HG03439 (cell line): ENCODE data around the gene GUCY1A2.
"Not testable (repeated sequence)": the region's sequence is repeated elsewhere in the genome, so short reads cannot be mapped to it uniquely, and the experiment has no call there.

Experiments used
- ATAC-seq: cut with Tn5 transposase; IDR thresholded peaks from one replicate; pipeline ENCODE4 v1.9.1; 2021; ENCODE audit warnings: mild to moderate bottlenecking, moderate library complexity; ENCODE audit not compliant: unreplicated experiment

The GUCY1A2 gene

GRCh38 chr11:106957030-106957482, 61.2 kb downstream of the GUCY1A2 start:
- no peak for ATAC-seq

- no peak for ATAC-seq
Observed at GRCh38 chr11:106950067-106950491, 68.2 kb downstream of the GUCY1A2 start.

GRCh38 chr11:106943089-106943488, 75.2 kb downstream of the GUCY1A2 start:
- ATAC-seq = no peak

- no peak for ATAC-seq
Observed at GRCh38 chr11:106939157-106939556, 79.1 kb downstream of the GUCY1A2 start.

- no peak for ATAC-seq
Observed at GRCh38 chr11:106937111-106937510, 81.2 kb downstream of the GUCY1A2 start.

- ATAC-seq = no peak
Observed at GRCh38 chr11:106925245-106925644, 93.0 kb downstream of the GUCY1A2 start.

- no peak for ATAC-seq
Observed at GRCh38 chr11:106920899-106921509, 97.3 kb downstream of the GUCY1A2 start.

GRCh38 chr11:106917973-106918372, 100.3 kb downstream of the GUCY1A2 start:
- peak; percentile 84 for ATAC-seq

- ATAC-seq = no peak
Observed at GRCh38 chr11:106914409-106914808, 103.9 kb downstream of the GUCY1A2 start.

- ATAC-seq = no peak
Observed at GRCh38 chr11:106913141-106913540, 105.1 kb downstream of the GUCY1A2 start.

- no peak for ATAC-seq
Observed at GRCh38 chr11:106904826-106905225, 113.5 kb downstream of the GUCY1A2 start.

- no peak for ATAC-seq
Observed at GRCh38 chr11:106889718-106890117, 128.6 kb downstream of the GUCY1A2 start.

GRCh38 chr11:106888386-106888785, 129.9 kb downstream of the GUCY1A2 start:
- no peak for ATAC-seq

- not testable (repeated sequence) for ATAC-seq
Observed at GRCh38 chr11:106883693-106884092, 134.6 kb downstream of the GUCY1A2 start.

GRCh38 chr11:106879832-106880546, 138.3 kb downstream of the GUCY1A2 start:
- ATAC-seq = no peak

GRCh38 chr11:106879029-106879428, 139.2 kb downstream of the GUCY1A2 start:
- ATAC-seq = no peak

GRCh38 chr11:106875013-106875412, 143.3 kb downstream of the GUCY1A2 start:
- no peak for ATAC-seq

- ATAC-seq = no peak
Observed at GRCh38 chr11:106872246-106872645, 146.0 kb downstream of the GUCY1A2 start.

GRCh38 chr11:106858200-106858599, 160.1 kb downstream of the GUCY1A2 start:
- no peak for ATAC-seq

- ATAC-seq = no peak
Observed at GRCh38 chr11:106856566-106856965, 161.7 kb downstream of the GUCY1A2 start.

GRCh38 chr11:106854429-106854828, 163.8 kb downstream of the GUCY1A2 start:
- no peak for ATAC-seq

- no peak for ATAC-seq
Observed at GRCh38 chr11:106853850-106854401, 164.3 kb downstream of the GUCY1A2 start.
